Transverse colon (tissue), 4 donors: ENCODE results near the gene AP5M1. TPM values are rescaled to one million over a fixed set of nuclear protein-coding genes. Genes with fewer than 3 reads are reported as not detected.
"Not testable (repeated sequence)": the region's sequence is repeated elsewhere in the genome, so short reads cannot be mapped to it uniquely, and the experiment has no call there.

Experiments
- DNase-seq: peaks from one replicate; pipeline ENCODE4 v3.0.0-alpha.2; 2019
- H3K27ac ChIP-seq, 4 donors: fragments of 200-600 bp; sonication (generic); 2 replicates each; pipeline ENCODE4 v1.5.1; 2016 to 2018; ENCODE audit warnings: inconsistent platforms in 4 of 4
- H3K27me3 ChIP-seq: fragments of 200-600 bp; sonication (generic); 2 replicates; pipeline ENCODE4 v1.5.1; 2017; ENCODE audit warnings: inconsistent platforms
- H3K36me3 ChIP-seq, 4 donors: fragments of 200-600 bp; sonication (generic); 2 replicates each; pipeline ENCODE4 v1.5.1; 2017 to 2019; ENCODE audit warnings: inconsistent platforms in 4 of 4
- H3K4me1 ChIP-seq, 4 donors: fragments of 200-600 bp; sonication (generic); 2 replicates each; pipeline ENCODE4 v1.5.1; 2017 to 2020; ENCODE audit warnings: inconsistent platforms in 4 of 4
- H3K4me3 ChIP-seq, 4 donors: fragments of 200-600 bp; sonication (generic); 1 replicate in 1 of 4; 2 replicates in 3 of 4; pipeline versions ENCODE4 v1.5.1 to v1.6.1; 2017 to 2019; ENCODE audit warnings: inconsistent platforms in 4 of 4
- H3K9me3 ChIP-seq, 2 donors: fragments of 200-600 bp; sonication (generic); 2 replicates each; pipeline ENCODE4 v1.5.1; 2017 to 2019; ENCODE audit warnings: inconsistent platforms in 2 of 2
- CTCF ChIP-seq, 5 experiments: fragments of 200-600 bp in 3 of 5; fragments of 450-650 bp in 2 of 5; sonication (generic) in 3 of 5; IDR thresholded peaks; 1 replicate in 2 of 5; 2 replicates in 3 of 5; pipeline ENCODE4 v1.5.1; 2016 to 2017; ENCODE audit warnings: antibody characterized with exemption in 5 of 5, inconsistent platforms in 3 of 5, mild to moderate bottlenecking in 2 of 5, moderate library complexity in 1 of 5
- EP300 ChIP-seq: sonication (generic); formaldehyde crosslinking; IDR thresholded peaks from one replicate; pipeline ENCODE4 v1.6.1; 2017; ENCODE audit warnings: antibody characterized with exemption, low read depth
- POLR2A ChIP-seq: fragments of 450-650 bp; IDR thresholded peaks from one replicate; pipeline ENCODE4 v1.6.1; 2016; ENCODE audit warnings: antibody characterized with exemption, mild to moderate bottlenecking, moderate library complexity
- POLR2AphosphoS5 ChIP-seq, 3 donors: sonication (generic); formaldehyde crosslinking; IDR thresholded peaks; one replicate each; pipeline ENCODE4 v1.6.1; 2016; ENCODE audit warnings: antibody characterized with exemption in 3 of 3
- WGBS, 2 donors: methylation state at CpG; one replicate each; pipeline ENCODE4 v1.1.5; 2018; ENCODE audit warnings: low coverage in 1 of 2; 5-methylcytosine and 5-hydroxymethylcytosine counted together
- in situ Hi-C, 4 donors: fragments of 200-750 bp; cut with MboI; loops; one replicate each; pipeline versions ENCODE4 v1.15.0 to v1.15.1; 2017; ENCODE audit warnings: low sequenced_read_pairs in 3 of 4, low pct_ligation_motif_present in 1 of 4, low pct_unique_long_range_greater_than_20kb in 1 of 4
- intact Hi-C: fragments of 100-400 bp; cut with DNase I; formaldehyde crosslinking; loops from one replicate; pipeline ENCODE4 v1.15.1; 2023; ENCODE audit warnings: low total_unique reads
- total RNA-seq, 4 donors: library from RNA; depleted of rRNA; stranded (reverse); fragments of >200 nt; gene quantifications; one replicate each; pipeline ENCODE4 v1.1.0, GENCODE V29; 2016

AP5M1 gene
- total RNA-seq = 100 to 1,000 TPM in 2 of 4 donors, 10 to 100 TPM in 2; 45.9 to 143 (median 75.5) TPM

GRCh38 chr14:57268161-57269069 lies at the start of gene AP5M1, which contains the start of gene EXOC5:
AP5M1 (plus strand) TSS chr14:57268971; CDS start chr14:57269315, 344 bp downstream.
EXOC5 (minus strand) TSS chr14:57268905; CDS start chr14:57268648, 257 bp downstream.
- Histone ChIP-seq H3K9me3 (no peaks in the 10 kb centered on the region), H3K27ac (peak within 1 kb of the TSS; percentile 90 to 98 (median 96)), H3K4me1 (peaks cover 17 to 49% (median 31%) of the 10 kb centered on the region in 4 donors), H3K4me3 (peak within 1 kb of the TSS; percentile 57 to 87 (median 68)), H3K36me3 (no peaks in the 10 kb centered on the region), H3K27me3 (no peaks in the 10 kb centered on the region)
- intact Hi-C loops = no loop called here
- in situ Hi-C loops = no loop called here
- TF ChIP-seq CTCF (IDR thresholded peaks at IDR 0.05) (peak in 1 of 5 experiments; percentile 32), POLR2A (peak; percentile 86), EP300 (peak; percentile 7), POLR2AphosphoS5 (IDR thresholded peaks at IDR 0.05) (peak; percentile 77 to 91 (median 86))
- peak; percentile 95 for DNase-seq
- WGBS, 2 donors = 0% methylated on average over 11 to 65 of the region's 76 CpGs

- intact Hi-C loops (no loop called here), in situ Hi-C loops (no loop called here)
- Histone ChIP-seq H3K4me3 (no peak overlapping the region), H3K27me3 (no peaks in the 10 kb centered on the region), H3K4me1 (no peaks in the 10 kb centered on the region), H3K36me3 (peaks cover 0 to 29% (median 10%) of the 10 kb centered on the region in 4 donors), H3K27ac (no peak overlapping the region), H3K9me3 (no peaks in the 10 kb centered on the region)
- WGBS, 2 donors = 96 to 100% methylated on average over 3 of the region's 3 CpGs
- no peak for TF ChIP-seq CTCF (IDR thresholded peaks at IDR 0.05)
- no peak for TF ChIP-seq POLR2A
- TF ChIP-seq POLR2AphosphoS5 (IDR thresholded peaks at IDR 0.05) = no peak
- no peak for TF ChIP-seq EP300
- DNase-seq = no peak
These were observed 46.8 kb upstream of the AP5M1 start for GRCh38 chr14:57221931-57222330.

- WGBS, 2 donors = 61 to 75% methylated on average over 2 of the region's 2 CpGs
- Histone ChIP-seq H3K9me3 (no peaks in the 10 kb centered on the region), H3K4me3 (no peak overlapping the region), H3K27me3 (no peaks in the 10 kb centered on the region), H3K4me1 (no peaks in the 10 kb centered on the region), H3K36me3 (peaks cover 0 to 22% (median 7%) of the 10 kb centered on the region in 4 donors), H3K27ac (no peak overlapping the region)
- in situ Hi-C loops (no loop called here), intact Hi-C loops (no loop called here)
- no peak for DNase-seq
- TF ChIP-seq POLR2AphosphoS5 (IDR thresholded peaks at IDR 0.05) = no peak
- TF ChIP-seq CTCF (IDR thresholded peaks at IDR 0.05) = no peak
- no peak for TF ChIP-seq POLR2A
These were observed 41.7 kb upstream of the AP5M1 start for GRCh38 chr14:57227083-57227482.

GRCh38 chr14:57228320-57228719 lies 40.5 kb upstream of the AP5M1 start:
- H3K4me1 ChIP-seq, H3K27ac ChIP-seq, DNase-seq, intact Hi-C loops, H3K9me3 ChIP-seq, H3K4me3 ChIP-seq, in situ Hi-C loops, H3K27me3 ChIP-seq: not testable (repeated sequence)
- 94 to 100% methylated on average over 1 to 2 of the region's 2 CpGs for WGBS, 2 donors
- H3K36me3 ChIP-seq = peaks cover 0 to 27% (median 12%) of the 10 kb centered on the region in 4 donors
